Endodermal cell (in vitro differentiated cells): ENCODE data around the gene SPOCK1. TPM values are rescaled to one million over a fixed set of nuclear protein-coding genes. Genes with fewer than 3 reads are reported as not detected.

Experiments
- DNase-seq: peaks from one replicate; pipeline ENCODE4 v3.0.0-alpha.2; 2017
- H3K27ac ChIP-seq: 2 replicates; pipeline ENCODE4 v1.5.1; 2013; ENCODE audit warnings: mild to moderate bottlenecking, low read depth, low read length, moderate library complexity
- H3K27me3 ChIP-seq: 2 replicates; pipeline ENCODE4 v1.6.1; 2013; ENCODE audit warnings: mild to moderate bottlenecking, low read length, moderate library complexity; ENCODE audit not compliant: insufficient read depth, control insufficient read depth, poor library complexity, severe bottlenecking
- H3K36me3 ChIP-seq: 2 replicates; pipeline ENCODE4 v1.7.0; 2013; ENCODE audit warnings: mild to moderate bottlenecking, low read length, moderate library complexity; ENCODE audit not compliant: control insufficient read depth, insufficient read depth
- H3K4me1 ChIP-seq: one replicate; pipeline ENCODE4 v1.7.0; 2013; ENCODE audit warnings: low read length; ENCODE audit not compliant: control insufficient read depth, insufficient read depth
- H3K4me3 ChIP-seq: 2 replicates; pipeline ENCODE4 v1.5.1; 2013; ENCODE audit warnings: mild to moderate bottlenecking, low read length, moderate library complexity
- H3K9ac ChIP-seq: 2 replicates; pipeline ENCODE4 v1.6.1; 2013; ENCODE audit warnings: mild to moderate bottlenecking, low read length, moderate library complexity; ENCODE audit not compliant: poor library complexity, severe bottlenecking; ENCODE audit errors: extremely low read depth
- H3K9me3 ChIP-seq: 2 replicates; pipeline ENCODE4 v1.6.1; 2013; ENCODE audit warnings: mild to moderate bottlenecking, low read length, moderate library complexity; ENCODE audit not compliant: control insufficient read depth
- H3K27ac Mint-ChIP-seq: 2 replicates; pipeline ENCODE4 v1.8.0; 2020; ENCODE audit warnings: mixed read lengths
- H3K27me3 Mint-ChIP-seq: 2 replicates; pipeline ENCODE4 v1.8.0; 2021; ENCODE audit warnings: mild to moderate bottlenecking, mixed read lengths; ENCODE audit not compliant: insufficient read depth
- H3K36me3 Mint-ChIP-seq: 2 replicates; pipeline ENCODE4 v1.8.0; 2020; ENCODE audit warnings: low read depth, mixed read lengths
- H3K4me1 Mint-ChIP-seq: 2 replicates; pipeline ENCODE4 v1.8.0; 2020; ENCODE audit warnings: mixed read lengths
- H3K4me3 Mint-ChIP-seq: 2 replicates; pipeline ENCODE4 v1.8.0; 2020; ENCODE audit warnings: mild to moderate bottlenecking, moderate library complexity, mixed read lengths
- H3K9me3 Mint-ChIP-seq: 2 replicates; pipeline ENCODE4 v1.8.0; 2020; ENCODE audit warnings: mild to moderate bottlenecking, mixed read lengths
- WGBS, 2 experiments: methylation state at CpG; one replicate each; pipeline versions ENCODE4 v1.1.5 to v1.1.7; 2013; ENCODE audit warnings: missing lambda C conversion rate in 2 of 2, mixed read lengths in 1 of 2; ENCODE audit not compliant: insufficient coverage in 1 of 2, insufficient read length in 1 of 2; 5-methylcytosine and 5-hydroxymethylcytosine counted together
- total RNA-seq, 2 donors: library from RNA; stranded (reverse); fragmentation: NEBNext Ultra II Directional in 1 of 2; extraction: Animal tissue kit (Norgen Biotek cat#: 25700) in 1 of 2; gene quantifications; 2 replicates in 1 of 2; 3 replicates in 1 of 2; pipeline ENCODE4 v1.2.1, GENCODE V29; 2021
- TF ChIP-seq, protein P1 (sequence below): fragments of 200-600 bp; sonication (generic); conservative IDR thresholded peaks from 2 replicates; pipeline ENCODE4 v1.5.0; 2021; ENCODE audit warnings: antibody characterized with exemption, mild to moderate bottlenecking

Gene SPOCK1
- total RNA-seq, 2 donors from 2014 or later: 25.8 to 39.8 TPM

DNA sequence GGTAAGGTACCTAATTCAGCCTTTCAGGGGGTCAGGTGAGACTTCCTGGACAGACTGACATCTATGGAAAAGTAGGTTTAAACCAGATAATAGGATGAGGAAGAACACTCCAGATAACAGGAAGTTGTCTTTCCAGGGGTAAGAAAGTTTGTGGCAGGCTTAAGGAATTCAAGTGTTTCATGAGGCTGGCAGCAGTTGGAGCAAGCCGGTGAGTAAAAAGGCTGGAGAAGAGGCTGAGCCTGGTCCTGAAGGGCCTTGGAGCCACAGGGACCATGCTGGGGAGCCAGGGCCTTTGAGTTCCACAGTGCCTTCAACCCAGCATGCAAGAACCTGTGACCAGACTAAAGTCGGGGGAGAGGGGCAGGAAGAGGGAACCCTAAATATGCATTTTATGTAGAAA is 353.4 kb downstream of the SPOCK1 start:
- Histone ChIP-seq H3K27ac (peak overlapping the region; percentile 95), H3K27me3 (no peaks in the 10 kb centered on the region), H3K4me3 (no peak overlapping the region), H3K36me3 (no peaks in the 10 kb centered on the region), H3K4me1 (peaks cover 9% of the 10 kb centered on the region), H3K9me3 (no peaks in the 10 kb centered on the region), H3K9ac (no peak overlapping the region)
- peaks cover 40% of the 10 kb centered on the region for H3K4me1 Mint-ChIP-seq
- no peak for DNase-seq
- no peaks in the 10 kb centered on the region for H3K27me3 Mint-ChIP-seq
- H3K27ac Mint-ChIP-seq: no peak overlapping the region
- no peaks in the 10 kb centered on the region for H3K9me3 Mint-ChIP-seq
- H3K36me3 Mint-ChIP-seq: no peaks in the 10 kb centered on the region
- TF ChIP-seq, protein P1, sequence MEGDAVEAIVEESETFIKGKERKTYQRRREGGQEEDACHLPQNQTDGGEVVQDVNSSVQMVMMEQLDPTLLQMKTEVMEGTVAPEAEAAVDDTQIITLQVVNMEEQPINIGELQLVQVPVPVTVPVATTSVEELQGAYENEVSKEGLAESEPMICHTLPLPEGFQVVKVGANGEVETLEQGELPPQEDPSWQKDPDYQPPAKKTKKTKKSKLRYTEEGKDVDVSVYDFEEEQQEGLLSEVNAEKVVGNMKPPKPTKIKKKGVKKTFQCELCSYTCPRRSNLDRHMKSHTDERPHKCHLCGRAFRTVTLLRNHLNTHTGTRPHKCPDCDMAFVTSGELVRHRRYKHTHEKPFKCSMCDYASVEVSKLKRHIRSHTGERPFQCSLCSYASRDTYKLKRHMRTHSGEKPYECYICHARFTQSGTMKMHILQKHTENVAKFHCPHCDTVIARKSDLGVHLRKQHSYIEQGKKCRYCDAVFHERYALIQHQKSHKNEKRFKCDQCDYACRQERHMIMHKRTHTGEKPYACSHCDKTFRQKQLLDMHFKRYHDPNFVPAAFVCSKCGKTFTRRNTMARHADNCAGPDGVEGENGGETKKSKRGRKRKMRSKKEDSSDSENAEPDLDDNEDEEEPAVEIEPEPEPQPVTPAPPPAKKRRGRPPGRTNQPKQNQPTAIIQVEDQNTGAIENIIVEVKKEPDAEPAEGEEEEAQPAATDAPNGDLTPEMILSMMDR: no peak
- 79 to 100% methylated on average over 1 to 2 of the region's 2 CpGs for WGBS, 2 experiments
- H3K4me3 Mint-ChIP-seq: no peak overlapping the region

DNA sequence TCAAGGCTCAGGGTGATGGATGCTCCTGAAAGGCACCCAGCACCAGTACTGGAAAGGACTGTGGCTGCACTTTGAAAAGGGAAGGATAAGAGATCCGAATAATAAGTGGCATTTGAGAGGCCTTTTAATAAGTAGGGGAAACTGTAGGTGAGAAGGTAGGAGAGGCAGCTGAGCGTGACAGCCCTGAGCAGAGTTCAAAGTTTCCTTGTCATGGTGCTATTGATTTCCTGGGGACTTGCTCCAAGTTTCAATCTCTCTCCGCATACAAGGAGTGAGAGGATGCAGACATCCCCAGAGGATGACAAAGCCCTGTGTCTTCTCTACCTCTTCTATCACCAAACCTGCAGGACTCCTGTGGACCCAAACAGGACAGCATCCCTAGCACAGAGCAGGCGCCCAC is 354.5 kb downstream of the SPOCK1 start:
- DNase-seq: no peak
- peaks cover 9% of the 10 kb centered on the region for H3K4me1 ChIP-seq
- no peak overlapping the region for H3K27ac Mint-ChIP-seq
- H3K9ac ChIP-seq: no peak overlapping the region
- peaks cover 37% of the 10 kb centered on the region for H3K4me1 Mint-ChIP-seq
- H3K36me3 ChIP-seq: no peaks in the 10 kb centered on the region
- no peaks in the 10 kb centered on the region for H3K27me3 Mint-ChIP-seq
- no peaks in the 10 kb centered on the region for H3K9me3 Mint-ChIP-seq
- no peak overlapping the region for H3K4me3 Mint-ChIP-seq
- no peaks in the 10 kb centered on the region for H3K36me3 Mint-ChIP-seq
- WGBS, 2 experiments: 83 to 100% methylated on average over 1 to 4 of the region's 4 CpGs
- no peak overlapping the region for H3K4me3 ChIP-seq
- H3K9me3 ChIP-seq: no peaks in the 10 kb centered on the region
- H3K27me3 ChIP-seq: no peaks in the 10 kb centered on the region
- no peak overlapping the region for H3K27ac ChIP-seq
- TF ChIP-seq, protein P1: no peak

DNA sequence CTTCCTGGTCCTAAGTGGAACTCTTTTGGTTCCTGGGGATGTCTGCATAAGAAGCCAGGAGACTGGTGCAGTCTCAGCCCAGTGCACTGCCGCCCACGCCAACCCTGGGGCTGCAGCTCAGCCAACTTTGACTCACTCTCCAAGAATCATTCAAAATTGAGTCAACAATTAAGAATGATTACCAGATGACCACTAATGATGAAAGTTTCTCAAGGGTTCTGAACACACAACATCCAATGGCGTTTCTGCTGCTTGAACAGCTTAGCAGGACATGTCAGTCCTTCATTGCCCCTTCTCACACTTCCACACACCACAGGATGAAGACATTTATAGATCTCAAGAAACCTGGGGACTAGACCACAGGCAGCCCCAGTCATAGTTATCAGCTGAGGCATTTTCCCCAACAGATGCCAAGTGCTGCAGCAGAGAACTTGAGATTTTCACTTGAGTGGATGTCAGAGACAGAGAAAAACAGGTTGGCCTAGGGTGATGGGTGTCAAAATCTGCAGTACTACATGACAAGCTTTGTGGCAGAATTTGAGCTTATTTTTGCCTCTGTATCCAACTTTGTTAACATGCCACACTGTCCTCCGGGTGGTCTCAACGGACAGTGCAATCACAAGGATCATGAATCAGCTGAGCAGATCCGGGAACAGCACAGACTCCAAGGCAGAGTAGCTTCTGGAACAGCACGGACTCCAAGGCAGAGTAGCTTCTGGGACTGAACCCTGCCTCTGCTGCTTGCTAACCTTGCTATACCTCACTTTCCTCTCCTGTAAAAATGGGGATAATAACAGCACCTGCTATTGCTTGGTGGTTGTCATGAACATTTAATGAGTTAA is 356.1 kb downstream of the SPOCK1 start:
- no peaks in the 10 kb centered on the region for H3K36me3 ChIP-seq
- no peak overlapping the region for H3K4me3 ChIP-seq
- Mint-ChIP-seq H3K4me3 (no peak overlapping the region), H3K27me3 (no peaks in the 10 kb centered on the region), H3K4me1 (peaks cover 31% of the 10 kb centered on the region), H3K36me3 (no peaks in the 10 kb centered on the region), H3K27ac (no peak overlapping the region), H3K9me3 (no peaks in the 10 kb centered on the region)
- H3K4me1 ChIP-seq: peaks cover 7% of the 10 kb centered on the region
- H3K27ac ChIP-seq: no peak overlapping the region
- no peaks in the 10 kb centered on the region for H3K9me3 ChIP-seq
- H3K27me3 ChIP-seq: no peaks in the 10 kb centered on the region
- WGBS, 2 experiments: 91 to 97% methylated on average over 5 to 7 of the region's 7 CpGs
- DNase-seq: no peak
- TF ChIP-seq, protein P1: no peak
- no peak overlapping the region for H3K9ac ChIP-seq
